Measurements from ENCODE around the gene C1QTNF12.

DNA sequence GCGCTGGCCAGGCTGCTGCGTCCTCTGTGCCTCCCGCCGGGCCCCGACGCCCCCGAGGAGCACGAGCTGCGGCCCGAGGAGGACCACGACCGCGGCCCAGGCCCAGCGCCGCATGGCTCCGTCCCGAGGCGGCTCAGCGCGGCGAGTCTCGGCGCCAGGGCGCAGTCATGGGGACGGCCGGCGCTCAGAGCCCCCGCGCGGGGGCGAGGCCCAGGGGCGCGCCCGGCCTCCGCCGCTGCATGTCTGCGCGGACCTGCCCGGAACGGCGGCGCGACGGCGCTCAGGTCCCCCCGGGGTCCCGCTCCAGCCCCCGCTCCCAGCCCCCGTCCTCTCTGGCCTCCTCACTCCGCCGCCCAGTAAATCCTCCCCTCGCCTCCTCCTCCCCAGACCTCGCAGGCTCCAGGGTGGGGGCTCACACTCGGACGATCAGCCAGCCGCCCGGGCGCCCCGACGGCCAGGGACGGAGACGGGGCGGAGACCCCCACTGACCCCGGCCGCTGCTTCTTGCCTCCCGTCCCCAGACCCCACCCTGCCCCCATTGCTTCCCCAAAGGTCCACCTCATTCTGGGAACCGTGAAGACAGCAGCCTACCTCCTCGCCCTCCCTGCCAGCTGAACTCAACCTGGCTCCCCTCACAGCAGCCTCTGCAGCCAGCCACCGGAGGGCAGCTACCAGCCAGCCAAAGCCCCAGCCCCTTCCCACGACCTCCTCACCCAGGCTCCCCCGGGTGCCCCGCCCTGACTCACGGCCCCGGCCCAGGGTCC is at the start of gene C1QTNF12:
- no peak for TF ChIP-seq SUZ12 (IDR thresholded peaks at IDR 0.05)
- TF ChIP-seq, protein P1, sequence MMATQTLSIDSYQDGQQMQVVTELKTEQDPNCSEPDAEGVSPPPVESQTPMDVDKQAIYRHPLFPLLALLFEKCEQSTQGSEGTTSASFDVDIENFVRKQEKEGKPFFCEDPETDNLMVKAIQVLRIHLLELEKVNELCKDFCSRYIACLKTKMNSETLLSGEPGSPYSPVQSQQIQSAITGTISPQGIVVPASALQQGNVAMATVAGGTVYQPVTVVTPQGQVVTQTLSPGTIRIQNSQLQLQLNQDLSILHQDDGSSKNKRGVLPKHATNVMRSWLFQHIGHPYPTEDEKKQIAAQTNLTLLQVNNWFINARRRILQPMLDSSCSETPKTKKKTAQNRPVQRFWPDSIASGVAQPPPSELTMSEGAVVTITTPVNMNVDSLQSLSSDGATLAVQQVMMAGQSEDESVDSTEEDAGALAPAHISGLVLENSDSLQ (IDR thresholded peaks at IDR 0.05) = no peak
- TF ChIP-seq ZNF384 (IDR thresholded peaks at IDR 0.05) = no peak
- TF ChIP-seq FOXK2 (IDR thresholded peaks at IDR 0.05) = no peak

Measured in HEK293T (cell line).